SK-N-SH (cell line): ENCODE data around the gene LMAN1. TPM values are rescaled to one million over a fixed set of nuclear protein-coding genes. Genes with fewer than 3 reads are reported as not detected.

Experiments
- CTCF ChIA-PET: fragments of 300-600, 350-600 bp; formaldehyde crosslinking; extraction: SDS; loops from one replicate; lab custom pipeline; 2021; lab: Yijun Ruan, JAX
- POLR2A ChIA-PET: fragments of 350-600 bp; sonication (Branson Sonifier 250); formaldehyde crosslinking; extraction: SDS; loops from one replicate; lab custom pipeline; 2020; ENCODE audit warnings: antibody characterized with exemption, inconsistent platforms; lab: Yijun Ruan, JAX
- DNase-seq: peaks from one replicate; pipeline ENCODE4 v3.0.0; 2012
- H2AFZ ChIP-seq: fragments of 200-600 bp; sonication (generic); 2 replicates; pipeline ENCODE4 v1.8.1; 2016; ENCODE audit warnings: antibody characterized with exemption, mild to moderate bottlenecking, low read depth
- H3F3A ChIP-seq: fragments of 200-600 bp; sonication (generic); replicated peaks from 2 replicates; pipeline ENCODE3; 2016; ENCODE audit warnings: antibody characterized with exemption, mild to moderate bottlenecking; ENCODE audit not compliant: insufficient read depth
- H3K27ac ChIP-seq, 2 experiments: fragments of 200-500 bp in 1 of 2; fragments of 200-600 bp in 1 of 2; sonication (Bioruptor generic) in 1 of 2; sonication (generic), shearing (Covaris generic) in 1 of 2; 2 replicates each; pipeline versions ENCODE4 v1.5.1 to v1.6.1; 2014 to 2016; ENCODE audit warnings: low read depth in 2 of 2, inconsistent platforms in 1 of 2, low read length in 1 of 2, mild to moderate bottlenecking in 1 of 2, mixed read lengths in 1 of 2
- H3K27me3 ChIP-seq: fragments of 200-600 bp; sonication (generic), shearing (Covaris generic); 2 replicates; pipeline ENCODE4 v1.6.1; 2016; ENCODE audit warnings: mixed run types; ENCODE audit not compliant: insufficient read depth
- H3K36me3 ChIP-seq, 2 experiments: fragments of 200-500 bp in 1 of 2; fragments of 200-600 bp in 1 of 2; sonication (Bioruptor generic) in 1 of 2; sonication (generic) in 1 of 2; replicated peaks in 1 of 2; 2 replicates each; pipeline versions ENCODE3 to v1.5.1; 2014 to 2016; ENCODE audit warnings: low read length in 1 of 2, mild to moderate bottlenecking in 1 of 2; ENCODE audit not compliant: insufficient read depth in 2 of 2, control insufficient read depth in 1 of 2
- H3K4me1 ChIP-seq, 2 experiments: fragments of 200-500 bp in 1 of 2; fragments of 200-600 bp in 1 of 2; sonication (Bioruptor generic) in 1 of 2; sonication (generic), shearing (Covaris generic) in 1 of 2; 2 replicates each; pipeline versions ENCODE4 v1.5.1 to v1.6.1; 2014 to 2016; ENCODE audit warnings: low read depth in 1 of 2, low read length in 1 of 2, mixed run types in 1 of 2; ENCODE audit not compliant: insufficient read depth in 2 of 2, control insufficient read depth in 1 of 2
- H3K4me2 ChIP-seq: fragments of 200-600 bp; sonication (generic), shearing (Covaris generic); 2 replicates; pipeline ENCODE4 v1.6.1; 2017; ENCODE audit warnings: mixed run types
- H3K4me3 ChIP-seq, 2 experiments: fragments of 200-500 bp in 1 of 2; fragments of 200-600 bp in 1 of 2; sonication (Bioruptor generic) in 1 of 2; sonication (generic), shearing (Covaris generic) in 1 of 2; 2 replicates each; pipeline versions ENCODE4 v1.5.1 to v1.8.1; 2014 to 2016; ENCODE audit warnings: low read depth in 2 of 2, inconsistent platforms in 1 of 2, low read length in 1 of 2, mild to moderate bottlenecking in 1 of 2, mixed read lengths in 1 of 2, moderate library complexity in 1 of 2
- H3K79me2 ChIP-seq: fragments of 200-600 bp; sonication (generic); 2 replicates; pipeline ENCODE4 v1.8.1; 2017; ENCODE audit warnings: mild to moderate bottlenecking; ENCODE audit not compliant: insufficient read depth
- H3K9ac ChIP-seq: fragments of 200-600 bp; sonication (generic); 2 replicates; pipeline ENCODE4 v1.6.1; 2017; ENCODE audit warnings: mixed run types
- H3K9me2 ChIP-seq: fragments of 200-600 bp; sonication (generic); 2 replicates; pipeline ENCODE4 v1.6.1; 2017; ENCODE audit warnings: mixed run types
- H3K9me3 ChIP-seq: fragments of 200-600 bp; sonication (generic); 2 replicates; pipeline ENCODE4 v1.6.1; 2017; ENCODE audit warnings: mixed run types, mild to moderate bottlenecking, moderate library complexity
- H4K20me1 ChIP-seq: fragments of 200-600 bp; sonication (generic); 2 replicates; pipeline ENCODE4 v1.6.1; 2017; ENCODE audit warnings: mild to moderate bottlenecking, mixed run types; ENCODE audit not compliant: insufficient read depth
- CHD2 ChIP-seq: fragments of 150-350 bp; IDR thresholded peaks from 2 replicates; pipeline ENCODE4 v1.6.1; 2018; ENCODE audit warnings: low read length; ENCODE audit not compliant: partially characterized antibody
- EP300 ChIP-seq, 2 experiments: IDR thresholded peaks; 2 replicates each; pipeline versions ENCODE4 v1.4.0 to v1.6.1; 2012; ENCODE audit warnings: borderline replicate concordance in 1 of 2, low read depth in 1 of 2, low read length in 1 of 2
- FOXM1 ChIP-seq: IDR thresholded peaks from 2 replicates; pipeline ENCODE4 v1.4.0; 2012; ENCODE audit warnings: low read depth, mild to moderate bottlenecking
- GABPA ChIP-seq: IDR thresholded peaks from 2 replicates; pipeline ENCODE4 v1.4.0; 2012; ENCODE audit warnings: low read depth, mild to moderate bottlenecking
- GATA2 ChIP-seq: sonication (generic); formaldehyde crosslinking; IDR thresholded peaks from 2 replicates; pipeline ENCODE4 v1.5.0; 2020; ENCODE audit warnings: mild to moderate bottlenecking, missing genetic modification reagents
- JUND ChIP-seq: IDR thresholded peaks from 2 replicates; pipeline ENCODE4 v1.4.0; 2012
- MXI1 ChIP-seq: IDR thresholded peaks from 2 replicates; pipeline ENCODE4 v1.6.1; 2012; ENCODE audit warnings: mild to moderate bottlenecking, low read depth, low read length, improper control_type of control experiment
- POLR2AphosphoS5 ChIP-seq: IDR thresholded peaks from 2 replicates; pipeline ENCODE4 v1.6.1; 2012; ENCODE audit warnings: low read depth, low read length
- RAD21 ChIP-seq: IDR thresholded peaks from 2 replicates; pipeline ENCODE4 v1.6.1; 2012; ENCODE audit warnings: mild to moderate bottlenecking, low read length
- RCOR1 ChIP-seq: fragments of 150-350 bp; IDR thresholded peaks from 2 replicates; pipeline ENCODE4 v1.6.1; 2017; ENCODE audit warnings: antibody characterized with exemption, low read length
- RFX5 ChIP-seq: IDR thresholded peaks from 2 replicates; pipeline ENCODE4 v1.6.1; 2012; ENCODE audit warnings: mild to moderate bottlenecking, improper control_type of control experiment, low read length
- SIN3A ChIP-seq: IDR thresholded peaks from 2 replicates; pipeline ENCODE4 v1.6.1; 2012; ENCODE audit warnings: low read depth, mild to moderate bottlenecking, low read length, moderate library complexity, borderline replicate concordance
- TCF12 ChIP-seq: IDR thresholded peaks from 2 replicates; pipeline ENCODE4 v1.4.0; 2012
- TEAD4 ChIP-seq: IDR thresholded peaks from 2 replicates; pipeline ENCODE4 v1.4.0; 2012; ENCODE audit warnings: mild to moderate bottlenecking, borderline replicate concordance; ENCODE audit not compliant: insufficient read depth
- YY1 ChIP-seq: IDR thresholded peaks from 2 replicates; pipeline ENCODE4 v1.4.0; 2012; ENCODE audit warnings: low read depth, mild to moderate bottlenecking
- WGBS: methylation state at CpG from one replicate; pipeline ENCODE4 v1.1.6; 2017; ENCODE audit warnings: low lambda C conversion rate; 5-methylcytosine and 5-hydroxymethylcytosine counted together
- polyA plus RNA-seq, 3 experiments: library from polyadenylated mRNA; depleted of rRNA; stranded (reverse); fragments of >200 nt; gene quantifications; 2 replicates each; pipeline ENCODE4 v1.2.3, GENCODE V29; 2012
- TF ChIP-seq, protein P1 (sequence below): IDR thresholded peaks from 2 replicates; pipeline ENCODE4 v1.4.0; 2012; ENCODE audit warnings: low read depth, borderline replicate concordance
- TF ChIP-seq, protein P2 (sequence below): fragments of 200-600 bp; sonication (generic); IDR thresholded peaks from 2 replicates; pipeline ENCODE4 v1.6.1; 2017; ENCODE audit warnings: antibody characterized with exemption, mild to moderate bottlenecking, moderate library complexity
- TF ChIP-seq, protein P3 (sequence below): IDR thresholded peaks from 2 replicates; pipeline ENCODE4 v1.4.0; 2012; ENCODE audit warnings: low read depth, borderline replicate concordance
- TF ChIP-seq, protein P4 (sequence below): IDR thresholded peaks from 2 replicates; pipeline ENCODE4 v1.4.0; 2012; ENCODE audit warnings: low read depth
- TF ChIP-seq, protein P5 (sequence below): fragments of 150-350 bp; IDR thresholded peaks from 2 replicates; pipeline ENCODE4 v1.6.1; 2017; ENCODE audit warnings: antibody characterized with exemption, low read length, low read depth, borderline replicate concordance

LMAN1 gene
- polyA plus RNA-seq, 1 of the 3 experiments (the other 2 are of a cell fraction) = 43.4 TPM

DNA sequence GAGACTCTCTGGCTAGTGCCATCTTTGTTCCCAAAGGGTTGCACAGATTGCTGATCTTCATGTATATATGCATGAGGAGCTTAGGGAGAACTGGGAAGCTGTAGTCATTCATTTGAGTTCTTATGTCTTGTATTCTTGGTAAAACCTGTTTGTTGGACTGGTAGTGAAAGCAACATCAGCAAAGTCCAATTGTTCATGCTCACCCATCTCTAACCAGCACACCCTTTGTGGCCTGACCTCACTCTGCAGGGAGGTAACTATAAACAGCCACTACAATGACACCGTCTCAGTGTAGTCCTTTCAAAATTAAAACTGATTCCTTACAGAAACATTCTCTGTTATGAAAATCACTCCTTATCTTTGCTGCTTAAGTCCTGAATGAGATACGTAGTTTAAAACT lies 13.9 kb upstream of the LMAN1 start:
- no peaks in the 10 kb centered on the region for H4K20me1 ChIP-seq
- no peak overlapping the region for H3K4me2 ChIP-seq
- no peak for TF ChIP-seq RFX5
- TF ChIP-seq POLR2AphosphoS5 = no peak
- TF ChIP-seq, protein P1, sequence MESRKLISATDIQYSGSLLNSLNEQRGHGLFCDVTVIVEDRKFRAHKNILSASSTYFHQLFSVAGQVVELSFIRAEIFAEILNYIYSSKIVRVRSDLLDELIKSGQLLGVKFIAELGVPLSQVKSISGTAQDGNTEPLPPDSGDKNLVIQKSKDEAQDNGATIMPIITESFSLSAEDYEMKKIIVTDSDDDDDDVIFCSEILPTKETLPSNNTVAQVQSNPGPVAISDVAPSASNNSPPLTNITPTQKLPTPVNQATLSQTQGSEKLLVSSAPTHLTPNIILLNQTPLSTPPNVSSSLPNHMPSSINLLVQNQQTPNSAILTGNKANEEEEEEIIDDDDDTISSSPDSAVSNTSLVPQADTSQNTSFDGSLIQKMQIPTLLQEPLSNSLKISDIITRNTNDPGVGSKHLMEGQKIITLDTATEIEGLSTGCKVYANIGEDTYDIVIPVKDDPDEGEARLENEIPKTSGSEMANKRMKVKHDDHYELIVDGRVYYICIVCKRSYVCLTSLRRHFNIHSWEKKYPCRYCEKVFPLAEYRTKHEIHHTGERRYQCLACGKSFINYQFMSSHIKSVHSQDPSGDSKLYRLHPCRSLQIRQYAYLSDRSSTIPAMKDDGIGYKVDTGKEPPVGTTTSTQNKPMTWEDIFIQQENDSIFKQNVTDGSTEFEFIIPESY = no peak
- no peak for TF ChIP-seq EP300 (IDR thresholded peaks at IDR 0.05; ENCODE audit: borderline replicate concordance in 1 of 2, low read depth in 1 of 2, low read length in 1 of 2)
- TF ChIP-seq SIN3A = no peak
- TF ChIP-seq, protein P2, sequence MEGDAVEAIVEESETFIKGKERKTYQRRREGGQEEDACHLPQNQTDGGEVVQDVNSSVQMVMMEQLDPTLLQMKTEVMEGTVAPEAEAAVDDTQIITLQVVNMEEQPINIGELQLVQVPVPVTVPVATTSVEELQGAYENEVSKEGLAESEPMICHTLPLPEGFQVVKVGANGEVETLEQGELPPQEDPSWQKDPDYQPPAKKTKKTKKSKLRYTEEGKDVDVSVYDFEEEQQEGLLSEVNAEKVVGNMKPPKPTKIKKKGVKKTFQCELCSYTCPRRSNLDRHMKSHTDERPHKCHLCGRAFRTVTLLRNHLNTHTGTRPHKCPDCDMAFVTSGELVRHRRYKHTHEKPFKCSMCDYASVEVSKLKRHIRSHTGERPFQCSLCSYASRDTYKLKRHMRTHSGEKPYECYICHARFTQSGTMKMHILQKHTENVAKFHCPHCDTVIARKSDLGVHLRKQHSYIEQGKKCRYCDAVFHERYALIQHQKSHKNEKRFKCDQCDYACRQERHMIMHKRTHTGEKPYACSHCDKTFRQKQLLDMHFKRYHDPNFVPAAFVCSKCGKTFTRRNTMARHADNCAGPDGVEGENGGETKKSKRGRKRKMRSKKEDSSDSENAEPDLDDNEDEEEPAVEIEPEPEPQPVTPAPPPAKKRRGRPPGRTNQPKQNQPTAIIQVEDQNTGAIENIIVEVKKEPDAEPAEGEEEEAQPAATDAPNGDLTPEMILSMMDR = no peak
- TF ChIP-seq TEAD4 = no peak
- TF ChIP-seq GABPA = no peak
- no peak for TF ChIP-seq RCOR1
- no peak for TF ChIP-seq FOXM1
- TF ChIP-seq, protein P3, sequence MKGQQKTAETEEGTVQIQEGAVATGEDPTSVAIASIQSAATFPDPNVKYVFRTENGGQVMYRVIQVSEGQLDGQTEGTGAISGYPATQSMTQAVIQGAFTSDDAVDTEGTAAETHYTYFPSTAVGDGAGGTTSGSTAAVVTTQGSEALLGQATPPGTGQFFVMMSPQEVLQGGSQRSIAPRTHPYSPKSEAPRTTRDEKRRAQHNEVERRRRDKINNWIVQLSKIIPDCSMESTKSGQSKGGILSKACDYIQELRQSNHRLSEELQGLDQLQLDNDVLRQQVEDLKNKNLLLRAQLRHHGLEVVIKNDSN = no peak
- no peak for TF ChIP-seq JUND
- no peak for TF ChIP-seq YY1
- TF ChIP-seq, protein P4, sequence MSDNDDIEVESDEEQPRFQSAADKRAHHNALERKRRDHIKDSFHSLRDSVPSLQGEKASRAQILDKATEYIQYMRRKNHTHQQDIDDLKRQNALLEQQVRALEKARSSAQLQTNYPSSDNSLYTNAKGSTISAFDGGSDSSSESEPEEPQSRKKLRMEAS = no peak
- no peak for TF ChIP-seq TCF12
- no peak for TF ChIP-seq GATA2 (CRISPR knock-in tag)
- TF ChIP-seq CHD2 = no peak
- TF ChIP-seq MXI1 = no peak
- TF ChIP-seq, protein P5, sequence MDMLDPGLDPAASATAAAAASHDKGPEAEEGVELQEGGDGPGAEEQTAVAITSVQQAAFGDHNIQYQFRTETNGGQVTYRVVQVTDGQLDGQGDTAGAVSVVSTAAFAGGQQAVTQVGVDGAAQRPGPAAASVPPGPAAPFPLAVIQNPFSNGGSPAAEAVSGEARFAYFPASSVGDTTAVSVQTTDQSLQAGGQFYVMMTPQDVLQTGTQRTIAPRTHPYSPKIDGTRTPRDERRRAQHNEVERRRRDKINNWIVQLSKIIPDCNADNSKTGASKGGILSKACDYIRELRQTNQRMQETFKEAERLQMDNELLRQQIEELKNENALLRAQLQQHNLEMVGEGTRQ = no peak
- no peak for TF ChIP-seq RAD21
- H3K4me3 ChIP-seq = no peak overlapping the region
- WGBS = 45% methylated on average over 2 of the region's 2 CpGs
- ChIA-PET POLR2A (no interaction called here), CTCF (interaction anchor here (1.2 to 1.4 kb wide), 2 partner anchors 10 to 124 kb away, joined by 3 read pairs; no protein-coding TSS in a partner anchor)
- H3K9me3 ChIP-seq = peaks cover 7% of the 10 kb centered on the region; the same call in 1 of the 2 replicates
- 0 out of 2 replicates have a peak, but pooled peaks cover 5% of the 10 kb centered on the region for H3K27me3 ChIP-seq
- no peak overlapping the region for H2AFZ ChIP-seq
- no peaks in the 10 kb centered on the region for H3F3A ChIP-seq
- DNase-seq = no peak
- H3K4me1 ChIP-seq = no peaks in the 10 kb centered on the region
- H3K9ac ChIP-seq = no peak overlapping the region
- H3K27ac ChIP-seq = no peak overlapping the region
- no peaks in the 10 kb centered on the region for H3K36me3 ChIP-seq
- H3K79me2 ChIP-seq = no peaks in the 10 kb centered on the region
- H3K9me2 ChIP-seq = no peaks in the 10 kb centered on the region
